NCI-H2081 treated with DMSO at 0.1 percent for 48 hours (cell line): ENCODE measurements around the gene NRARP.

Experiments used
- DNase-seq: peaks from one replicate; lab custom pipeline; 2025; lab: John Stamatoyannopoulos, UW

NRARP gene

DNA sequence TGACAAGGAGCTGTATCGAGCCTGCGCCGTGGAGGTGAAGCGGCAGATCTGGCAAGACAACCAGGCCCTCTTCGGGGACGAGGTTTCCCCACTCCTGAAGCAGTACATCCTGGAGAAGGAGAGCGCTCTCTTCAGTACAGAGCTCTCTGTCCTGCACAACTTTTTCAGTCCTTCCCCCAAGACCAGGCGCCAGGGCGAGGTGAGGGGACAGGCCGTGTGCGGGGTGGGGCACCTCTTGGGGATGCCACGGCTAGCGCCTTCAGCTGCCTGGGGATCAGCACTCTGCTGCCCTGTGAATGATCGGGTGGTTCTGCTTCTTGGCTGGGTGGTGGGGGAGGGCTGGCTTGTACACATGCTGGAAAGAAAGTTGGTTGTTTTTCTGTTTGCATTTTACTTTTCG, 45.2 kb downstream of the NRARP start:
- DNase-seq, result no peak

GRCh38 chr9:137256362-137256761, 45.7 kb downstream of the NRARP start:
- DNase-seq, result no peak

GRCh38 chr9:137255448-137256114, 46.5 kb downstream of the NRARP start:
- DNase-seq, result no peak

DNA sequence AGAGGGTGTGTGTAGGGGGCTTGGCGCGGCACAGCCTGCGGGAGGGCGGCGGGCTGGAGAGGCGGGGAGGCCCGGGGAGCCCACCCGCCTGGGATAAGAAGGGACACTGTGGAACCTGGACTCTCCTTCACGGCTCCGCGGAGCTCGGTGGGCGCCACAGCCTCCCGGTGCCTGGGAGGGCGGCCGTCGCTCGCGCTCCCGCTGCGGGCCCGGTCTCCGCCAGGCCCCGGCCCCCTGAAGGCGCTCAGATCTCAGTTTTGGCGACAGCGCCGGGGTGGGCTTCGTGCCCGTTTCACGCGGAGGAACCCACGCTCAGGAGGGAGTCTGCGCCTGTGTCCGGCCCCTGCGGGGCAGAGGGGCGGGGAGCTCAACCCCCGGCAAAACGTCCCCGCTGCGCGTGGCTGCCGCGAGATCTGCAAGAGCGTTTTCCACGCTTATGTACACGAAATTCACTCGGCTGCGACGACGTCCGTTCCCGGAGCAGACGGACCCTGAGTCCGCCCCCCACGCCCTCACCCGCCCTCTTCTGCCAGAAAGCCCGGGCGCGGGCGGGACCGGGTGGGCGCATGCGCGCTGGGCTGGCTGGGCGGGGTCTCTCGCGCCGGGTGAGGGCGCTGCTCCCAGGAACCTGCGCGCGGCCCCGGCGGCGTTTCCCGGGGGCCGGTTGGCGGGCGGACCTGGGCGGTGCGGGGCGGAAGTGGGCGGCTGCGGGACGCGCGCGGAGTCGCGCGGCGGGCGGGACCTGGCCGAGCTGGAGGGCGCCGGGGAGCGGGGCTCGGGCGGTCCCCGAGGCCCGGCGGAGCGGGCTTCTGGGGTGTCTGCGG, 47.2 kb downstream of the NRARP start, which contains the start of gene NELFB:
Gene NELFB, plus strand, starts transcription at position 704 of the 824 bp plus-strand sequence.
- DNase-seq, result peak; percentile 33

GRCh38 chr9:137253717-137254623, 48.1 kb downstream of the NRARP start:
- no peak for DNase-seq

DNA sequence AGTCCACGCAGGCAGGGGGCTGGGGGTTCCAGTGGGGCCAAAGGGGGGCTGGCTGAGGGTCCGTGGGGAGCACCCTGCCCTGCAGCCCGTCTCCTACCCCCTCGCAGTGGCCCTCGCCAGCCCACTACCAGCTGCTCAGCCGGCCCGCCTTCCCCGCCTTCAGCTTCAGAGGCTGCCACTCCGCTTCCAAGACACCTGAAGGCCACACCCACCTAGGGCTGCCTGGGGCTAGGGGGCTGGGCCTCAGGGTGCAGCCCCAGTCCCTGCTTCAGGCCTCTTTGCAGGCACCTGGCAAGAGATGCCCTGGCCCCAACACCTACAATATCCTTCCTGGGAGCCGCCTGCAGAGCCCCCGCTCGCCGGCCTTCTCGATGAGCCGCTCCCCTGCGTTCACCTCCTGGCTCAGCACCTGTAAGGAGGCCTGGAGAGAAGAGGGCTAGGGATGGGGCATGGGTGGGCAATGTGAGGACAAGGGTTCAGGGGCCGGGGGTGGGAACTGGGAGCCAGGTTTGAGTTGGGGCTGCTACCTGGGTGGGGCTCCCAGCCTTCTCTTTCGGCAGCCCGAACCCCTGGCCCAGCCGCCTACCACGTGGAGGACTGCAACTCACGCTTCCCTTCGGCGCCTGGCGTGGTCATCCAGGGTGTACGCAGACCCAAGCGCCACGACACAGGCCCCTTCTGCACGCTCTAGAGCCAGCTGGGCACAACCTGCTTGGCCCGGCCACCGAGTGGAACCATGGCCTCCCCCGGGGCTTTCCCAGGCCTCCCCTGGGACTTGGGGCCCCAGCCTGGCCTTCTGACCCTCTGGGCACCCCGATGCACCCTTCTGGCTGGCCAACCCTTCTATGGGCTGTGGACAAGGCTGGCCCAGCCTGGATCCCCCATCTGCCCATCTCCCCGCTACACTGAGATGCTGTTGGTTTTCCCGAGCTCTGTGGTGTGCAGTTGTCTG, 49.2 kb downstream of the NRARP start:
- DNase-seq, result no peak

DNA sequence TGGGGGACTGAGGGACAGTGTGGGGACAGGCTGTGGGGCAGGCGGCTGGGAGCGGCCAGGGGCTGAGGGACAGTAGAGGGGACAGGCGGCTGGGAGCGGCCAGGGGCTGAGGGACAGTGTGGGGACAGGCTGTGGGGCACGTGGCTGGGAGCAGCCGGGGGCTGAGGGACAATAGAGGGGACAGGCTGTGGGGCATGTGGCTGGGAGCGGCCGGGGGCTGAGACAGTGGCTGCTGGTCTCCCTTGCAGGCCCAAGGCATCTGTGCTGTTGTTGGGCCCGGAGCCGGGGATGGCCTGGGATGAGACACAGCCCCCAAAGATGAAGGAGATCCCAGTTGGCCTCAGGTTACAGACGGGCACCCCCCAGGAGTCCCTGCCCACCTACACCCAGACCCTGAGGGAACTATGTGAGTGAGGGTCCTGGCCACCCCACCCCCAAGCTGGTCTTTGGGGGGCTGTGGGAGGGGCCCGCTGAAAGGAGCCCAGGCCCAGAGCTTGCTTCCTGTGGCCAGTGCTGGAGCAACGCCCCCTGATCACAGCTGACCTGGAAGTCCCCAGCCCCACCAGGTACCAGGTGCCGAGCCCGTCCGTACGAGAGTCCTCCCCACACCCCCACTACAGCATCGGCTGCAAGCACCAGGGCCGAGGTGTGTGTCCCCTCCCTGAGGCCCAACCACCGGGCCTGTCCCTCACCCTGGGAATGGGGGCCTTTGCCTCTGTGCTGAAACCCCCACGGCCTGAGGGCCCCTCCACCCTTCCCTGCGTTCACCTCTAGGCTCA, 50.4 kb downstream of the NRARP start:
- no peak for DNase-seq

GRCh38 chr9:137251194-137251461, 50.9 kb downstream of the NRARP start, which contains the start of gene STPG3:
Gene STPG3 (plus strand): TSS chr9:137251286. CDS start chr9:137251287, 1 bp downstream.
- DNase-seq, result no peak

GRCh38 chr9:137250329-137251193, 51.5 kb downstream of the NRARP start:
- no peak for DNase-seq
